ENCODE results near the gene NTHL1. TPM values are rescaled to one million over a fixed set of nuclear protein-coding genes. Genes with fewer than 3 reads are reported as not detected.

Gene NTHL1
- total and polyA plus RNA-seq, 2 of the 8 experiments (the other 6 are each of a cell fraction or from before 2014, with no cell fraction given) = 70.9 to 150 TPM

DNA sequence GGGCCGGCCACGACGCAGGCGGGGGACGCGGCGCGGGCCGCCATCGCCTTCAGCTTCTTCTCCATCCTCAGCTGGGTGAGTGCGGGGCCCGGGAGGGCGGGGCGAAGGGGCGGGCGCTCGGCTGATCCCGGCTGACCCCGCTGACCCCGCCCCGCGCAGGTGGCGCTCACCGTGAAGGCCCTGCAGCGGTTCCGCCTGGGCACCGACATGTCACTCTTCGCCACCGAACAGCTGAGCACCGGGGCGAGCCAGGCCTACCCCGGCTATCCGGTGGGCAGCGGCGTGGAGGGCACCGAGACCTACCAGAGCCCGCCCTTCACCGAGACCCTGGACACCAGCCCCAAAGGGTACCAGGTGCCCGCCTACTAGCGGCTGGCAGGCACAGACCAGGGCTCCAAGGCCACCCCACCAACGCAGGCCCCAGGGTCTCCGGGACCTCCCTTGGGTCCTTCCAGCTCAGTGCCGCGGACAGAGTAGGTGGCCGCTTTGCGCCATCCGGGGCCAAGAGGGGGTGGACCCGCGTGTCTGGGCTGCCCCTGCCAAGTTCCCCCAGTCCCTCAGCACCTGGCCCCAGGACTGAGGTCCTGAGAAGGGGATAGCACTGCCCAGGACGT is 54.8 kb downstream of the NTHL1 start (continued):
- TF ChIP-seq ZNF274 (IDR thresholded peaks at IDR 0.05; ENCODE audit: borderline replicate concordance, extremely low read depth, low read length) = no peak
- TF ChIP-seq, protein P1, sequence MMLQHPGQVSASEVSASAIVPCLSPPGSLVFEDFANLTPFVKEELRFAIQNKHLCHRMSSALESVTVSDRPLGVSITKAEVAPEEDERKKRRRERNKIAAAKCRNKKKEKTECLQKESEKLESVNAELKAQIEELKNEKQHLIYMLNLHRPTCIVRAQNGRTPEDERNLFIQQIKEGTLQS (IDR thresholded peaks at IDR 0.05; ENCODE audit: insufficient read depth, low read depth, low read length) = no peak
- TF ChIP-seq KDM5A (IDR thresholded peaks at IDR 0.05; ENCODE audit: low read length) = no peak
- TF ChIP-seq SIN3A (conservative IDR thresholded peaks at IDR 0.05 in 1 of 2, IDR thresholded peaks at IDR 0.05 in 1 of 2; ENCODE audit: low read depth in 1 of 2, low read length in 2 of 2) = peak; percentile 55 to 83; a peak in 3 of 4 replicates
- no peak for TF ChIP-seq ASH2L (IDR thresholded peaks at IDR 0.05; ENCODE audit: low read length)
- TF ChIP-seq E2F6 (IDR thresholded peaks at IDR 0.05) = peak; percentile 73; the same call in 1 of the 2 replicates

Data from H1 (cell line).